Kidney (tissue), 14 donors: ENCODE results near the gene ERVK3-1. TPM values are rescaled to one million over a fixed set of nuclear protein-coding genes. Genes with fewer than 3 reads are reported as not detected.

ENCODE experiments used
- DNase-seq, 5 donors: peaks; one replicate each; pipeline ENCODE4 v3.0.0-alpha.2; 2013 to 2020
- FAIRE-seq: peaks from 2 replicates; lab custom pipeline; 2012; peaks lifted over from hg19 to GRCh38; lab: Jason Lieb, UNC
- H3K27ac ChIP-seq, 2 donors: one replicate each; pipeline ENCODE4 v1.7.0; 2013; ENCODE audit warnings: low read depth in 2 of 2, low read length in 2 of 2, inconsistent platforms in 1 of 2
- H3K27me3 ChIP-seq: one replicate; pipeline ENCODE4 v1.7.1; 2013; ENCODE audit warnings: low read length, inconsistent platforms; ENCODE audit not compliant: control insufficient read depth, insufficient read depth
- H3K36me3 ChIP-seq, 3 donors: one replicate each; pipeline versions ENCODE4 v1.7.0 to v1.7.1; 2013; ENCODE audit warnings: low read length in 3 of 3, control low read depth in 1 of 3, inconsistent platforms in 1 of 3; ENCODE audit not compliant: insufficient read depth in 3 of 3, control insufficient read depth in 2 of 3
- H3K4me1 ChIP-seq, 3 donors: one replicate each; pipeline versions ENCODE4 v1.7.0 to v1.7.1; 2013; ENCODE audit warnings: low read length in 3 of 3, inconsistent platforms in 1 of 3, low read depth in 1 of 3; ENCODE audit not compliant: control insufficient read depth in 2 of 3, insufficient read depth in 2 of 3
- H3K4me3 ChIP-seq, 3 donors: one replicate each; pipeline versions ENCODE4 v1.7.0 to v1.8.1; 2013; ENCODE audit warnings: low read length in 3 of 3, control low read depth in 1 of 3, inconsistent platforms in 1 of 3
- H3K9ac ChIP-seq, 3 donors: one replicate each; pipeline versions ENCODE4 v1.7.0 to v1.7.1; 2013; ENCODE audit warnings: low read length in 3 of 3, control low read depth in 1 of 3, inconsistent platforms in 1 of 3
- H3K9me3 ChIP-seq, 3 donors: one replicate each; pipeline versions ENCODE4 v1.7.0 to v1.7.1; 2013; ENCODE audit warnings: low read length in 3 of 3, control low read depth in 1 of 3, inconsistent platforms in 1 of 3; ENCODE audit not compliant: control insufficient read depth in 2 of 3, insufficient read depth in 1 of 3
- CTCF ChIP-seq: IDR thresholded peaks from 3 replicates; pipeline ENCODE4 v1.5.1; 2012; ENCODE audit warnings: mild to moderate bottlenecking, moderate library complexity, borderline replicate concordance; ENCODE audit not compliant: insufficient read depth; ENCODE audit errors: extremely low read depth
- intact Hi-C: fragments of 100-400 bp; cut with DNase I; formaldehyde crosslinking; loops from one replicate; pipeline ENCODE4 v1.11.1; 2022
- polyA plus RNA-seq: library from polyadenylated mRNA; stranded (reverse); fragments of 350-450 nt; fragmentation: Illumina TruSeq; extraction: RNeasy Lipid Tissue Mini Kit (QIAGEN cat#74804); gene quantifications from one replicate; pipeline ENCODE4 v1.2.3, GENCODE V29; 2014; ENCODE audit warnings: low read depth, low replicate concordance; ENCODE audit not compliant: insufficient read depth
- total RNA-seq: library from RNA; stranded (reverse); fragmentation: NEBNext Ultra II Directional; extraction: Animal tissue kit (Norgen Biotek cat#: 25700); gene quantifications from one replicate; pipeline ENCODE4 v1.2.1, GENCODE V29; 2021
- donor health status: control.
- donor health status: control.
- donor health status: control.
- donor health status: control.
- donor health status: control.
- donor health status: DM: yes; HTN: yes; CAD: no.
- donor health status: Normal renal cell carcinoma (clear cell type).

Gene ERVK3-1
- total and polyA plus RNA-seq, 2 donors from 2014 or later, result 35.4 to 41.6 TPM

GRCh38 chr19:58279925-58280316, 25.3 kb upstream of the ERVK3-1 start:
- TF ChIP-seq CTCF, result no peak
- H3K9me3 ChIP-seq, result peaks cover 0 to 1% (median 0%) of the 10 kb centered on the region in 3 donors
- H3K27ac ChIP-seq, result no peak overlapping the region
- no peak for DNase-seq
- intact Hi-C loops, result no loop called here
- peaks cover 0 to 4% (median 2%) of the 10 kb centered on the region in 3 donors for H3K36me3 ChIP-seq
- H3K4me1 ChIP-seq, result peaks cover 0 to 10% (median 6%) of the 10 kb centered on the region in 3 donors
- H3K9ac ChIP-seq, result peak overlapping the region in 1 of 3 donors; percentile 77
- H3K27me3 ChIP-seq, result no peaks in the 10 kb centered on the region
- no peak for FAIRE-seq
- peak overlapping the region; percentile 83 to 92 (median 87) for H3K4me3 ChIP-seq

- intact Hi-C loops, result no loop called here
- peaks cover 19 to 27% (median 27%) of the 10 kb centered on the region in 3 donors for H3K36me3 ChIP-seq
- no peak for FAIRE-seq
These were observed 21.0 kb upstream of the ERVK3-1 start for GRCh38 chr19:58284199-58284598.

GRCh38 chr19:58291943-58292342, 13.2 kb upstream of the ERVK3-1 start:
- H3K36me3 ChIP-seq, result peaks cover 29 to 47% (median 40%) of the 10 kb centered on the region in 3 donors
- H3K9me3 ChIP-seq, result peaks cover 0 to 10% (median 6%) of the 10 kb centered on the region in 3 donors
- no peak for FAIRE-seq

More at GRCh38 chr19:58284199-58284598, 21.0 kb upstream of the ERVK3-1 start:
- peaks cover 0 to 3% (median 0%) of the 10 kb centered on the region in 3 donors for H3K9me3 ChIP-seq
- H3K9ac ChIP-seq, result no peak overlapping the region
- no peak overlapping the region for H3K4me3 ChIP-seq
- H3K27me3 ChIP-seq, result no peaks in the 10 kb centered on the region
- DNase-seq, result no peak
- no peak for TF ChIP-seq CTCF
- H3K4me1 ChIP-seq, result peaks cover 0 to 8% (median 6%) of the 10 kb centered on the region in 3 donors
- H3K27ac ChIP-seq, result no peak overlapping the region

More at GRCh38 chr19:58291943-58292342, 13.2 kb upstream of the ERVK3-1 start:
- TF ChIP-seq CTCF, result no peak
- Histone ChIP-seq H3K27ac (no peak overlapping the region), H3K4me3 (no peak overlapping the region), H3K27me3 (no peaks in the 10 kb centered on the region), H3K4me1 (no peaks in the 10 kb centered on the region), H3K9ac (no peak overlapping the region)
- DNase-seq, result no peak
- intact Hi-C loops, result no loop called here
